Activated CD8-positive, alpha-beta memory T cell treated with anti-CD3 and anti-CD28 coated beads for 1 hour (primary cell): ENCODE data around the gene LILRB1.
"Not testable (repeated sequence)": the region's sequence is repeated elsewhere in the genome, so short reads cannot be mapped to it uniquely, and the experiment has no call there.

Source experiments
- DNase-seq, 2 donors: peaks; one replicate each; pipeline ENCODE4 v3.0.0-alpha.2; 2020; ENCODE audit warnings: low read depth in 1 of 2; ENCODE audit errors: extremely low read depth in 1 of 2

LILRB1 gene

DNA sequence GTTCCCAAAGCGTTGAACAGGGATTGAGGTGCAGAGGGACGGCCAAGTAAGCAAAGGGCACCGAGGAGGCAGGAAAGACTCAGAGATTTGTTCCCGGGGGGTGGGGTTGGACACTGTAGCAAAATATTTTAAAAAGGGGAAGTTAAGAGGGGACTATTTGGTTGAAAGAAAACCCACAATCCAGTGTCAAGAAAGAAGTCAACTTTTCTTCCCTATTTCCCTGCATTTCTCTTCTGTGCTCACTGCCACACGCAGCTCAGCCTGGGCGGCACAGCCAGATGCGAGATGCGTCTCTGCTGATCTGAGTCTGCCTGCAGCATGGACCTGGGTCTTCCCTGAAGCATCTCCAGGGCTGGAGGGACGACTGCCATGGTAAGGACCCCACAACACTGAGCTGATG is at the start of gene LILRB1:
Gene LILRB1 (plus strand): TSS at position 223 of the 400 bp plus-strand sequence. CDS start 590 bp downstream, outside the sequence.
- not testable (repeated sequence) for DNase-seq

GRCh38 chr19:54586397-54586796 is 43.9 kb upstream of the LILRB1 start:
- no peak for DNase-seq

- no peak for DNase-seq
Observed at GRCh38 chr19:54587026-54587425, 43.3 kb upstream of the LILRB1 start.

DNA sequence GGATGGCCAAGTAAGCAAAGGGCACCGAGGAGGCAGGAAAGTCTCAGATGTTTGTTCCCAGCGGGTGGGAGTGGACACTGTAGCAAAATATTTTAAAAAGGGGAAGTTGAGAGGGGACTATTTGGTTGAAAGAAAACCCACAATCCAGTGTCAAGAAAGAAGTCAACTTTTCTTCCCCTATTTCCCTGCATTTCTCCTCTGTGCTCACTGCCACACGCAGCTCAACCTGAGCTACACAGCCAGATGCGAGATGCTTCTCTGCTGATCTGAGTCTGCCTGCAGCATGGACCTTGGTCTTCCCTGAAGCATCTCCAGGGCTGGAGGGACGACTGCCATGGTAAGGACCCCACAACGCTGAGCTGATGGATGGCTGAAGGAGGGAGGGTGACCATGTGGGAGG is 36.8 kb upstream of the LILRB1 start, which contains the start of gene LILRA1:
Gene LILRA1 (plus strand): TSS at position 188 of the 400 bp plus-strand sequence. CDS start 613 bp downstream, outside the sequence.
- DNase-seq, result not testable (repeated sequence)

- DNase-seq, result not testable (repeated sequence)
Observed at GRCh38 chr19:54593931-54594626, 36.2 kb upstream of the LILRB1 start.

GRCh38 chr19:54594737-54595136 is 35.5 kb upstream of the LILRB1 start:
- no peak for DNase-seq

DNA sequence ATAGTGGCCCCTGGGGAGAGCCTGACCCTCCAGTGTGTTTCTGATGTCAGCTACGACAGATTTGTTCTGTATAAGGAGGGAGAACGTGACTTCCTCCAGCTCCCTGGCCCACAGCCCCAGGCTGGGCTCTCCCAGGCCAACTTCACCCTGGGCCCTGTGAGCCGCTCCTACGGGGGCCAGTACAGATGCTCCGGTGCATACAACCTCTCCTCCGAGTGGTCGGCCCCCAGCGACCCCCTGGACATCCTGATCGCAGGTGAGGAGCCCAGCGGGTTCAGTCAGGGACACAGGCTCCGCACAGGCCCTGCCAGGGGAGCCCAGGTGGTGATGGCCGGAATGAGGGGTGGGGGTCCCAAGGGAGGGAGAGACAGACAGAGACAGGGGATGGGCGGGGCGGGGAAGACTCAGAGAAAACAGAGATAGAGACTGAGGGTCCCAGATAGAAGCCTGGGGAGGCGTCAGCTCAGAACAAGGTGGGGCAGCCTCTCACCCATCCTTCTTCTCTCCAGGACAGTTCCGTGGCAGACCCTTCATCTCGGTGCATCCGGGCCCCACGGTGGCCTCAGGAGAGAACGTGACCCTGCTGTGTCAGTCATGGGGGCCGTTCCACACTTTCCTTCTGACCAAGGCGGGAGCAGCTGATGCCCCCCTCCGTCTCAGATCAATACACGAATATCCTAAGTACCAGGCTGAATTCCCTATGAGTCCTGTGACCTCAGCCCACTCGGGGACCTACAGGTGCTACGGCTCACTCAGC is 34.4 kb upstream of the LILRB1 start:
- DNase-seq, result not testable (repeated sequence)

GRCh38 chr19:54600212-54600611 is 30.1 kb upstream of the LILRB1 start:
- no peak for DNase-seq

- DNase-seq, result no peak
Observed at GRCh38 chr19:54606230-54606629, 24.1 kb upstream of the LILRB1 start.

- no peak for DNase-seq
Observed at GRCh38 chr19:54606891-54607784, 23.1 kb upstream of the LILRB1 start.

GRCh38 chr19:54607785-54608150 is 22.5 kb upstream of the LILRB1 start:
- DNase-seq, result no peak

GRCh38 chr19:54608205-54608604 is 22.1 kb upstream of the LILRB1 start:
- DNase-seq, result no peak

GRCh38 chr19:54608792-54609191 is 21.5 kb upstream of the LILRB1 start:
- no peak for DNase-seq

DNA sequence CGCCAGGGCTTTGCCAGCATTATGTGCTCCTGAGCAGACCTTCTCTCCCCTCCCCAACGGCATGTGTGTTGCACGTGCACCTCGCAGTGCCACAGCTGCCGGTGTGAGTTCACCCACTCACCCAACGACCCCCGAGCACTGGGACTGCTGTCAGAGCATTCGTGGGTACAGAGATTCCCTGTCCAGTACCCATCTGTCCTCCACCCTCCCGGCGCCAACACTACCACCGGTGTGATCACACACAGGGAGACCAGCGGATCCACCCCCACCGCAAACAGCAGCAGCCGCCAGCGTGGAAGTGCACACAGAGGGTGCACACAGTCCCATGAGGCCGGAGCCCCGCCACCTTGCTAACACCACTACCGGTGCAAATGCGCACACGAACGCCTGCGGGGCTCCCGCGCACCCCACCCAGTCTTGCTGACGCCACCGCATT is 20.9 kb upstream of the LILRB1 start:
- DNase-seq, result no peak

- no peak for DNase-seq
Observed at GRCh38 chr19:54612428-54612827, 17.9 kb upstream of the LILRB1 start.

DNA sequence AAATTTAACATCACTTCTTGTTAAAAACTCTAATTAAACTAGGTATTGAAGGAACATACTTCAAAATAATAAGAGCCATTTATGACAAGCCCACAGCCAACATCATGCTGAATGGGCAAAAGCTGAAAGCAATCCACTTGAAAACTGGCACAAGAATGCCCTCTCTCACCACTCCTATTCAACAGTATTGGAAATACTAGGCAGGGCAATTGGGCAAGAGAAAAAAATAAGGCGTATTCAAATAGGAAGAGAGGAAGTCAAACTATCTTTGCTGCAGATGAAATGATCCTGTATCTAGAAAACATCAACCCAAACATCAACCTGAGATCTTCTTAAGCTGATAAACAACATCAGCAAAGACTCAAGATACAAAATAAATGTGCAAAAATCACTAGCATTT is 15.6 kb upstream of the LILRB1 start:
- no peak for DNase-seq

- DNase-seq, result no peak
Observed at GRCh38 chr19:54616057-54616456, 14.2 kb upstream of the LILRB1 start.

- no peak for DNase-seq
Observed at GRCh38 chr19:54616821-54617560, 13.3 kb upstream of the LILRB1 start.

DNA sequence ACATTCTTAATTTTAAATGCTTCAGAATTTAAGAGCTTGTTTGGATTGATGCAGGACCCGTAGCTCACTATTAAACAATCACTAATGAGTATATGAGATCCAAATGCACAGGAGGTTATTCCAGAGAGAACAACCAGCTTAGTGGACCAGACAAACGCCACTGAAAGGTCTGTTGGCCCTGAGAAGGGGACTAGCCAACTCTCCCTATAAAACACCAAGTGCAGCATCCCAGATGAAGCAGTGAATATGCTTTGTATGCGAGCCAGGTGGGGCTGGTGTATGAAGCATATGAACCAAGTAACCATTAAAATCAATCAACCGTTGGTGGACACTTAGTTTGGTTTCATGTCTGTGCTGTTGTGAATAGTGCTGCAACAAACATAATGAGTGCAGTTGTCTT is 9.8 kb upstream of the LILRB1 start:
- DNase-seq, result no peak

DNA sequence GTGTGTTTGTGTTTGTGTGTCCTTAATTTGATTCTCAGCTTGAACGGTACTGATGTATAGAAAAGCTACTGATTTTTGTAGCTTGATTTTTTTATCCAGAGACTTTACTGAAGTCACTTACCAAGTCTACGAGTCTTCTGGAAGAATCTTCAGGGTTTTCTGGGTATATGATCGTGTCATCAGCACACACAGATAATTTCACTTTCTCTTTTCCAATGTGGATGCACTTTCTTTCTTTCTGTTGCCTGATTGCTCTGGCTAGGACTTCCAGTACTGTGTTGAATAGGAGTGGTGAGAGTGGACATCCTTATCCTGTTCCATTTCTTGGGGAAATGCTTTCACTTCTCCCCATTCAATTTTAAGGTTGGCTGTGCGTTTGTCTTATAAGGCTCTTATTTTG is 7.9 kb upstream of the LILRB1 start:
- DNase-seq, result no peak
